ENCODE data around the gene OR2T4.

- TF ChIP-seq POLR2A (IDR thresholded peaks at IDR 0.05): no peak
- TF ChIP-seq, protein P1, sequence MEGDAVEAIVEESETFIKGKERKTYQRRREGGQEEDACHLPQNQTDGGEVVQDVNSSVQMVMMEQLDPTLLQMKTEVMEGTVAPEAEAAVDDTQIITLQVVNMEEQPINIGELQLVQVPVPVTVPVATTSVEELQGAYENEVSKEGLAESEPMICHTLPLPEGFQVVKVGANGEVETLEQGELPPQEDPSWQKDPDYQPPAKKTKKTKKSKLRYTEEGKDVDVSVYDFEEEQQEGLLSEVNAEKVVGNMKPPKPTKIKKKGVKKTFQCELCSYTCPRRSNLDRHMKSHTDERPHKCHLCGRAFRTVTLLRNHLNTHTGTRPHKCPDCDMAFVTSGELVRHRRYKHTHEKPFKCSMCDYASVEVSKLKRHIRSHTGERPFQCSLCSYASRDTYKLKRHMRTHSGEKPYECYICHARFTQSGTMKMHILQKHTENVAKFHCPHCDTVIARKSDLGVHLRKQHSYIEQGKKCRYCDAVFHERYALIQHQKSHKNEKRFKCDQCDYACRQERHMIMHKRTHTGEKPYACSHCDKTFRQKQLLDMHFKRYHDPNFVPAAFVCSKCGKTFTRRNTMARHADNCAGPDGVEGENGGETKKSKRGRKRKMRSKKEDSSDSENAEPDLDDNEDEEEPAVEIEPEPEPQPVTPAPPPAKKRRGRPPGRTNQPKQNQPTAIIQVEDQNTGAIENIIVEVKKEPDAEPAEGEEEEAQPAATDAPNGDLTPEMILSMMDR (IDR thresholded peaks at IDR 0.05 in 8 of 11, conservative IDR thresholded peaks at IDR 0.05 in 3 of 11): no peak
These were observed 14.0 kb downstream of the OR2T4 start, which contains the start of gene OR2T6 for GRCh38 chr1:248375446-248375845.

Measured in spleen (tissue), 7 donors.